Activated B cell treated with CpG ODN at 0.5 μM for 24 hours (primary cell): ENCODE measurements around the gene ITIH6. TPM values are rescaled to one million over a fixed set of nuclear protein-coding genes. Genes with fewer than 3 reads are reported as not detected.

Experiments
- ATAC-seq: fragments of 200-7000 bp; cut with Tn5 transposase; one replicate; pipeline ENCODE4 v1.10.0; 2021; ENCODE audit warnings: low read depth, mild to moderate bottlenecking, moderate library complexity
- CTCF ChIA-PET: fragments of 350-600 bp; sonication (Branson Sonifier 250); formaldehyde crosslinking; loops from one replicate; lab custom pipeline; 2021; ENCODE audit warnings: antibody characterized with exemption; lab: Charles Lee
- POLR2A ChIA-PET: fragments of 350-600 bp; sonication (Branson Sonifier 250); formaldehyde crosslinking; loops from one replicate; lab custom pipeline; 2021; ENCODE audit warnings: antibody characterized with exemption; lab: Charles Lee
- DNase-seq: peaks from one replicate; pipeline ENCODE4 v3.0.0; 2022
- H3K27ac Mint-ChIP-seq: one replicate; pipeline ENCODE4 v1.8.0; 2020; ENCODE audit warnings: mixed read lengths
- H3K27me3 Mint-ChIP-seq: one replicate; pipeline ENCODE4 v1.8.0; 2021; ENCODE audit warnings: mixed read lengths
- H3K36me3 Mint-ChIP-seq: one replicate; pipeline ENCODE4 v1.8.0; 2021; ENCODE audit warnings: low read depth, mixed read lengths
- H3K4me1 Mint-ChIP-seq: one replicate; pipeline ENCODE4 v1.8.0; 2021; ENCODE audit warnings: mixed read lengths
- H3K4me3 Mint-ChIP-seq: one replicate; pipeline ENCODE4 v1.8.0; 2020; ENCODE audit warnings: mild to moderate bottlenecking, mixed read lengths
- H3K9me3 Mint-ChIP-seq: one replicate; pipeline ENCODE4 v1.8.0; 2020; ENCODE audit warnings: mixed read lengths
- CTCF ChIP-seq: fragments of 200-600 bp; IDR thresholded peaks from one replicate; pipeline ENCODE4 v1.8.0; 2022; ENCODE audit warnings: antibody characterized with exemption, mild to moderate bottlenecking
- intact Hi-C: fragments of 100-400 bp; cut with micrococcal nuclease; formaldehyde crosslinking; loops from one replicate; pipeline ENCODE4 v1.15.1; 2024
- total RNA-seq: library from RNA; stranded (reverse); gene quantifications from 2 replicates; pipeline ENCODE4 v1.2.3, GENCODE V29; 2022

ITIH6 gene
- total RNA-seq, 1 donor from 2014 or later: not detected

DNA sequence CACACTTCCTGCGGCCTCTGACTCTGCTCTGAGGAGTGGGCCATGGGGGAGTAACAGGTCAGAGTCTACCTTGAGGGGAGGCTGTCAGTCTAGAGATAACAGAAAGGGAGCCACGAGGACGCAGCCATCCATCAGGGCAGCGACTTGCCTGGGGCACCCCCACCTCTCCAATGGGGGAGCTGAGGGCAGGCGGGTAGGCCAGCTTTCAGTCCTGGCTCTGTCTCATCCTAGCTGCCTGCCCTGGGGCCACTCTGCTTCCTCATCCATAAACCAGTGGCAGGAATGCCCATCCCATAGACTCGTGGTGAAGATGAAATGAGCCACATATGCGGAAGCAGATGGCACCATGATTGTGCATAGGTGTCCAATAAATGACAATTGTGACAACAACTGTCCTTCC, 22.7 kb upstream of the ITIH6 start:
- intact Hi-C loops: no loop called here
- no peak for ATAC-seq
- H3K4me3 Mint-ChIP-seq: no peak overlapping the region
- ChIA-PET CTCF (no interaction called here), POLR2A (no interaction called here)
- H3K36me3 Mint-ChIP-seq: peaks cover 8% of the 10 kb centered on the region
- DNase-seq: no peak
- H3K27me3 Mint-ChIP-seq: no peaks in the 10 kb centered on the region
- H3K4me1 Mint-ChIP-seq: peaks cover 8% of the 10 kb centered on the region
- no peak for TF ChIP-seq CTCF
- no peak overlapping the region for H3K27ac Mint-ChIP-seq
- H3K9me3 Mint-ChIP-seq: no peaks in the 10 kb centered on the region

DNA sequence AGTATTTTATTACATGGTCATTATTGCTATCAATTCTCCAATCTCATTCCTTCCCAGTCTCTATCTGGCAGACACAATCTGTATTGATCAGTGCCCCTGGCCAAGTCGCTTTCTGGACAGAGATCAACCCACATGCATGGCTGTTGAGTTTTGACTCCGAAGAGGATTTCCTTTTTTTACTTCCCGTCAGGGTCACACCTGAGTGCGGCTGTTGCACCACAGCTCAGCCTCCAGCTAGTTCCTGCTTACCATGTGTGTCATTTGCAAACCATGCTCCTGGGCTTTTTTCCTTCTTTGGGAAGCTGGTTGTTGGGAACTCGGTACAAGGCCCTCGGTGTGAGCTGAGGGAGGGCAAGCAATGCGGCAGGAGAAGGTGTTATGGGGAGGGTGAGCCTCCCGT, 21.1 kb upstream of the ITIH6 start:
- H3K27ac Mint-ChIP-seq: no peak overlapping the region
- no peak for ATAC-seq
- ChIA-PET POLR2A (no interaction called here), CTCF (no interaction called here)
- peaks cover 8% of the 10 kb centered on the region for H3K4me1 Mint-ChIP-seq
- H3K4me3 Mint-ChIP-seq: no peak overlapping the region
- TF ChIP-seq CTCF: no peak
- H3K36me3 Mint-ChIP-seq: peaks cover 15% of the 10 kb centered on the region
- H3K27me3 Mint-ChIP-seq: no peaks in the 10 kb centered on the region
- no peak for DNase-seq
- no peaks in the 10 kb centered on the region for H3K9me3 Mint-ChIP-seq
- intact Hi-C loops: no loop called here

DNA sequence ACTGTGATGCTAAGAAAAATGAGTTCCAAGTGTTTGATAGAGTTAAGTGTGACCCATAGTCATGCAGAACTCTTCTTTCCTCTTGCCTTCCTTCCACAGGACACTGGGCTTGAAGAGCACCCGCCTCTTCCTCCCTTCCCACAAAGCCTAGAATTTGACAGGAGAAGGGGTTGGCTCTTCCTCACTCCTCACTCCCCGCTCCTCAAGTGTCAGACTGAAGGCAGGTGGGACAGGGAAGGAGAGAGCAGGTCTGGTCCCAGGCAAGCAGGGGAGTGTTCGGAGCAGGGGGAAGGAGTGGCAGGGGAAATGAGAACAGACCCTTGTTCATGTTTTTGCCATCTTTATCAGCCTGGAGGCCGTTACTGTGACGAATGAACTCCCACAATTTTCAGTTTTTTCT, 20.2 kb upstream of the ITIH6 start:
- intact Hi-C loops: no loop called here
- Mint-ChIP-seq H3K27me3 (no peaks in the 10 kb centered on the region), H3K36me3 (peaks cover 25% of the 10 kb centered on the region), H3K4me1 (peaks cover 8% of the 10 kb centered on the region), H3K9me3 (no peaks in the 10 kb centered on the region), H3K27ac (no peak overlapping the region), H3K4me3 (no peak overlapping the region)
- ATAC-seq (no peak), DNase-seq (no peak)
- no peak for TF ChIP-seq CTCF
- POLR2A ChIA-PET: no interaction called here
- CTCF ChIA-PET: no interaction called here

DNA sequence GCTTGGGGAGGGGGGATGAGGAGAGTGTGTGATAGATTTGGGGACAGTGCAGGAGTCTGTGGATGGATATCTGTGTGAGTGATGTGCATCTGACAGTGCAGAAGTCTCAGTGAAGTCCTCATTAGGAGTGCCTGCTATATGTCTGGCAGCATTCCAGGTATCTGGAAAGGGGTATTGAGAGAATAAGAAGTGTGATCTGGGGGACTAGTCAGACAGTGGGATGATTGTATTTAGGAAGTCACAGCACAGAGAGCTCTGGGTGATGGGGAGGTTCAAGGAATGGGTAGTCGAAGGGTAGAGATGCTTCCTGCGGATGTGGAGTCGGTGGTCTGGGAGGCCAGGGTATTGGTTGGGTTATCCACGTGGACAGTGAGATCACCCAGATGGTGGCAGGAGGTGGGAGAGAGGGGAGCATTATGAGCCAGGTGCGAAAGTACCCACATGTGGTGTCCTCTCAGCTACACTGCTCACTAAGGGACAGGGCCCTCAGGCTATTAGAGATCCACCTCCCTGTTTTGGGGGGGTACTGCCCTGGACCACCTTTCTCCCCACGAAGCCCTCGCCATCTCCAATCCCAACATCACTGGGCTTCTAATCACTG, 19.3 kb upstream of the ITIH6 start:
- no peak for TF ChIP-seq CTCF
- Mint-ChIP-seq H3K27ac (no peak overlapping the region), H3K4me3 (no peak overlapping the region)

DNA sequence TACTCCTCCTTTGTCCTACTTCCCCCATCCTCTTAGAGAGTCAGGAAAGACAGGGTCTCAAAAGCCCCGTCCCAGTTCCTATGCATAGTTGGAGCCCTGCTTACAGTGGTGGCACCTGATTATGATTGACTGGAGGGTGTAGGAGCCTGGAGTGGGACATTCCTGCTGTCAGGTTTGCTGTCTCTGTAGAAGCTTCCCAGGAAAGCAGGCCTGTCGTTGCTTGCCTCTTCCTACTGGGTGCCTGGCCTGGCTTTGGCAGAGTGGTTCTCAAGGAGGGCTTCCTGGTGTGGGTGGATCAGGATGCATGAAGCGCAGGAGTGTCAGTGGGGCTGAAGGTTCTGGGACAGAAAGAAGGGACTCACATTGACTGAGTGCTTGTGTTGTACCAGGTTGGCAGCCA, 14.3 kb upstream of the ITIH6 start:
- ChIA-PET POLR2A (no interaction called here), CTCF (no interaction called here)
- no peak for DNase-seq
- Mint-ChIP-seq H3K4me3 (no peak overlapping the region), H3K27ac (no peak overlapping the region), H3K4me1 (peaks cover 14% of the 10 kb centered on the region), H3K36me3 (peaks cover 53% of the 10 kb centered on the region), H3K27me3 (no peaks in the 10 kb centered on the region), H3K9me3 (no peaks in the 10 kb centered on the region)
- ATAC-seq: no peak
- intact Hi-C loops: no loop called here
- no peak for TF ChIP-seq CTCF

More for the DNA sequence above, 19.3 kb upstream of the ITIH6 start:
- intact Hi-C loops: no loop called here
- Mint-ChIP-seq H3K36me3 (peaks cover 32% of the 10 kb centered on the region), H3K9me3 (no peaks in the 10 kb centered on the region), H3K4me1 (peaks cover 8% of the 10 kb centered on the region), H3K27me3 (no peaks in the 10 kb centered on the region)
- no peak for DNase-seq
- ChIA-PET POLR2A (no interaction called here), CTCF (no interaction called here)
- ATAC-seq: no peak
